Hepatocyte (in vitro differentiated cells): Measurements from ENCODE around the gene HCN1. TPM values are rescaled to one million over a fixed set of nuclear protein-coding genes. Genes with fewer than 3 reads are reported as not detected.
"Not testable (repeated sequence)": the region's sequence is repeated elsewhere in the genome, so short reads cannot be mapped to it uniquely, and the experiment has no call there.

Experiments
- DNase-seq: peaks from one replicate; pipeline ENCODE4 v3.0.0-alpha.2; 2016; ENCODE audit warnings: low spot score
- H2AFZ ChIP-seq: fragments of 200-600 bp; sonication (generic); 2 replicates; pipeline ENCODE4 v1.6.0; 2016; ENCODE audit warnings: antibody characterized with exemption, mild to moderate bottlenecking
- H3K27ac ChIP-seq: fragments of 200-600 bp; sonication (generic); 2 replicates; pipeline ENCODE4 v1.5.1; 2016; ENCODE audit warnings: mild to moderate bottlenecking
- H3K27me3 ChIP-seq: fragments of 200-600 bp; sonication (generic); 2 replicates; pipeline ENCODE4 v1.6.1; 2016
- H3K36me3 ChIP-seq: fragments of 200-600 bp; sonication (generic); replicated peaks from 2 replicates; pipeline ENCODE4 v1.5.1; 2016; ENCODE audit warnings: low read depth; ENCODE audit not compliant: insufficient read depth
- H3K4me1 ChIP-seq: fragments of 200-600 bp; sonication (generic); 2 replicates; pipeline ENCODE4 v1.5.1; 2016; ENCODE audit warnings: mild to moderate bottlenecking, moderate library complexity; ENCODE audit not compliant: insufficient read depth
- H3K4me2 ChIP-seq: fragments of 200-600 bp; sonication (generic); 2 replicates; pipeline ENCODE4 v1.6.0; 2016
- H3K4me3 ChIP-seq: fragments of 200-600 bp; sonication (generic); 2 replicates; pipeline ENCODE4 v1.5.1; 2016; ENCODE audit warnings: mild to moderate bottlenecking
- H3K79me2 ChIP-seq: fragments of 200-600 bp; sonication (generic); 2 replicates; pipeline ENCODE4 v1.6.0; 2017; ENCODE audit warnings: mild to moderate bottlenecking
- H3K9me2 ChIP-seq: fragments of 200-600 bp; sonication (generic); replicated peaks from 2 replicates; pipeline ENCODE4 v1.6.0; 2017; ENCODE audit warnings: mild to moderate bottlenecking; ENCODE audit not compliant: insufficient read depth
- H3K9me3 ChIP-seq: fragments of 200-600 bp; sonication (generic); 2 replicates; pipeline ENCODE4 v1.5.1; 2016; ENCODE audit warnings: low read depth, mild to moderate bottlenecking
- H4K20me1 ChIP-seq: fragments of 200-600 bp; sonication (generic); 2 replicates; pipeline ENCODE4 v1.6.0; 2016; ENCODE audit warnings: mild to moderate bottlenecking; ENCODE audit not compliant: insufficient read depth, poor library complexity, severe bottlenecking
- EZH2 ChIP-seq: fragments of 200-600 bp; sonication (generic); IDR thresholded peaks from 2 replicates; pipeline ENCODE4 v1.6.1; 2016; ENCODE audit warnings: antibody characterized with exemption, mild to moderate bottlenecking, borderline replicate concordance
- EZH2phosphoT487 ChIP-seq: fragments of 200-600 bp; sonication (generic); IDR thresholded peaks from one replicate; pipeline ENCODE4 v1.6.1; 2018; ENCODE audit warnings: antibody characterized with exemption, mild to moderate bottlenecking, low read depth, moderate library complexity; ENCODE audit not compliant: unreplicated experiment, severe bottlenecking
- WGBS: methylation state at CpG from one replicate; pipeline ENCODE4 v1.1.6; 2016; ENCODE audit warnings: low lambda C conversion rate; ENCODE audit errors: missing lambda C conversion rate; 5-methylcytosine and 5-hydroxymethylcytosine counted together
- polyA plus RNA-seq: library from polyadenylated mRNA; unstranded; fragments of >200 nt; fragmentation: Nextera tagmentation; extraction: Ambion mirVana; gene quantifications from 2 replicates; pipeline ENCODE4 v1.2.1, GENCODE V29; 2016
- total RNA-seq: library from RNA; depleted of rRNA; stranded (reverse); fragments of >200 nt; gene quantifications from 2 replicates; pipeline ENCODE4 v1.2.3, GENCODE V29; 2014
- TF ChIP-seq, protein P1 (sequence below): fragments of 200-600 bp; sonication (generic); IDR thresholded peaks from 2 replicates; pipeline ENCODE4 v1.5.1; 2016; ENCODE audit warnings: antibody characterized with exemption, mild to moderate bottlenecking; ENCODE audit not compliant: poor library complexity

HCN1 gene
- total and polyA plus RNA-seq, 2 experiments from 2014 or later: 0.57 TPM; not detected in 1

- DNase-seq: no peak
- 94% methylated on average over 2 of the region's 2 CpGs for WGBS
- no peak overlapping the region for H3K27ac ChIP-seq
- no peaks in the 10 kb centered on the region for H3K9me2 ChIP-seq
- H3K79me2 ChIP-seq: no peaks in the 10 kb centered on the region
- no peaks in the 10 kb centered on the region for H3K27me3 ChIP-seq
- TF ChIP-seq EZH2phosphoT487 (no peak), EZH2 (no peak)
- TF ChIP-seq, protein P1, sequence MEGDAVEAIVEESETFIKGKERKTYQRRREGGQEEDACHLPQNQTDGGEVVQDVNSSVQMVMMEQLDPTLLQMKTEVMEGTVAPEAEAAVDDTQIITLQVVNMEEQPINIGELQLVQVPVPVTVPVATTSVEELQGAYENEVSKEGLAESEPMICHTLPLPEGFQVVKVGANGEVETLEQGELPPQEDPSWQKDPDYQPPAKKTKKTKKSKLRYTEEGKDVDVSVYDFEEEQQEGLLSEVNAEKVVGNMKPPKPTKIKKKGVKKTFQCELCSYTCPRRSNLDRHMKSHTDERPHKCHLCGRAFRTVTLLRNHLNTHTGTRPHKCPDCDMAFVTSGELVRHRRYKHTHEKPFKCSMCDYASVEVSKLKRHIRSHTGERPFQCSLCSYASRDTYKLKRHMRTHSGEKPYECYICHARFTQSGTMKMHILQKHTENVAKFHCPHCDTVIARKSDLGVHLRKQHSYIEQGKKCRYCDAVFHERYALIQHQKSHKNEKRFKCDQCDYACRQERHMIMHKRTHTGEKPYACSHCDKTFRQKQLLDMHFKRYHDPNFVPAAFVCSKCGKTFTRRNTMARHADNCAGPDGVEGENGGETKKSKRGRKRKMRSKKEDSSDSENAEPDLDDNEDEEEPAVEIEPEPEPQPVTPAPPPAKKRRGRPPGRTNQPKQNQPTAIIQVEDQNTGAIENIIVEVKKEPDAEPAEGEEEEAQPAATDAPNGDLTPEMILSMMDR: no peak
- H3K9me3 ChIP-seq: no peaks in the 10 kb centered on the region
- no peaks in the 10 kb centered on the region for H3K36me3 ChIP-seq
- no peak overlapping the region for H2AFZ ChIP-seq
- no peaks in the 10 kb centered on the region for H4K20me1 ChIP-seq
- no peaks in the 10 kb centered on the region for H3K4me1 ChIP-seq
- H3K4me2 ChIP-seq: no peak overlapping the region
- H3K4me3 ChIP-seq: no peak overlapping the region
Observed at GRCh38 chr5:45509371-45509770, 186.8 kb downstream of the HCN1 start.

DNA sequence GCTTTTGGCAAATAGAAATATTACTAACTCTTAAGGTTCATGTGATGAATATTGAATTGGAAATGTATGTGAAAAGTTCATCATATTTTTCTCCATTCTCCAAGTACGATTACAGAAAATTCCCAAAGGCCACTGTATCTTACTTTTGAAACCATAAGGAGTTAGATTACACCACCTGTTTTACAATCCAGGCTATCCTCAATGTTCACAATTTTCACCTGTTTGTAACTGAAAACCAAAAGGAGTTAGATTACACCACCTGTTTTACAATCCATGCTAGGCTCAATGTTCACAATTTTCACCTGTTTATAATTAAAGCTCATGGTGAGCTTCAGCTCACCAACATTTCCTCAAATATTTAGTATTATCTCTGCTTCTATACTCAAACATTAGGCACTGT is 188.0 kb downstream of the HCN1 start:
- H3K4me3 ChIP-seq: no peak overlapping the region
- no peak overlapping the region for H3K4me2 ChIP-seq
- no peaks in the 10 kb centered on the region for H3K9me3 ChIP-seq
- no peaks in the 10 kb centered on the region for H4K20me1 ChIP-seq
- no peaks in the 10 kb centered on the region for H3K4me1 ChIP-seq
- DNase-seq: no peak
- TF ChIP-seq EZH2phosphoT487 (no peak), EZH2 (no peak)
- TF ChIP-seq, protein P1: no peak
- 83% methylated on average over 1 of the region's 1 CpG for WGBS
- no peak overlapping the region for H3K27ac ChIP-seq
- no peak overlapping the region for H2AFZ ChIP-seq
- H3K9me2 ChIP-seq: no peaks in the 10 kb centered on the region
- no peaks in the 10 kb centered on the region for H3K36me3 ChIP-seq
- H3K79me2 ChIP-seq: no peaks in the 10 kb centered on the region
- no peaks in the 10 kb centered on the region for H3K27me3 ChIP-seq

DNA sequence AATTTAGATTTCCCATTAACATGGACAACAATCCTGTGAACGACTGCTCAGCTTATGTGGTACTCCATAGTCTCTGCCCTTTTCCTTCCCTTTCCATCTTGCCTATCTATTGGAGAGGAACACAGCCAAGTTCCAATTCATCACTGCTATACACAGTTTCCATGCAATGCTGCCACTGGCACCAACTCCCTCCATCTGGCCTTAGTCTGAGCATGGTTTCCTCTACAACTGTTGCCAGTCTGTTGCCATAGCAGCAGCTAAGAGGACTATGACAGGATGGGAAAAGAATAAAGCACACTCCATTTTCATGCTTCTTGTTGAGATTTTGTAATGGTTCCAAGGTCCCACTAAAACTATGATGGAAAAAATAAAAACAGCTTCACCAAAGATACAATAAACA is 189.0 kb downstream of the HCN1 start:
- H3K36me3 ChIP-seq: no peaks in the 10 kb centered on the region
- no peaks in the 10 kb centered on the region for H4K20me1 ChIP-seq
- DNase-seq: peak; percentile 10
- H3K79me2 ChIP-seq: no peaks in the 10 kb centered on the region
- H3K4me1 ChIP-seq: no peaks in the 10 kb centered on the region
- TF ChIP-seq EZH2 (no peak), EZH2phosphoT487 (no peak)
- TF ChIP-seq, protein P1: no peak
- no peak overlapping the region for H2AFZ ChIP-seq
- WGBS: 81% methylated on average over 1 of the region's 1 CpG
- H3K4me3 ChIP-seq: no peak overlapping the region
- no peak overlapping the region for H3K27ac ChIP-seq
- no peaks in the 10 kb centered on the region for H3K9me3 ChIP-seq
- H3K27me3 ChIP-seq: no peaks in the 10 kb centered on the region
- no peaks in the 10 kb centered on the region for H3K9me2 ChIP-seq
- no peak overlapping the region for H3K4me2 ChIP-seq

DNA sequence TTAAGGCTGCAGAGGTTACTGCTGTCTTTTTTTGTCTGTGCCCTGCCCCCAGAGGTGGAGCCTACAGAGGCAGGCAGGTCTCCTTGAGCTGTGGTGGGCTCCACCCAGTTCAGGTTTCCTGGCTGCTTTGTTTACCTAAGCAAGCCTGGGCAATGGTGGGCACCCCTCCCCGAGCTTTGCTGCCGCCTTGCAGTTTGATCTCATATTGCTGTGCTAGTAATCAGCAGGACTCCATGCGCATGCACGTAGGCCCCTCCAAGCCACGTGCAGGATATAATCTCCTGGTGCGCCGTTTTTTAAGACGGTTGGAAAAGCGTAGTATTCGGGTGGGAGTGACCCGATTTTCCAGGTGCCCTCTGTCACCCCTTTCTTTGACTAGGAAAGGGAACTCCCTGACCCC is 197.2 kb downstream of the HCN1 start:
- H4K20me1 ChIP-seq, H3K27me3 ChIP-seq, H3K27ac ChIP-seq, H3K79me2 ChIP-seq, H3K9me3 ChIP-seq, H3K9me2 ChIP-seq, H3K4me1 ChIP-seq, H3K4me3 ChIP-seq, H3K36me3 ChIP-seq, H2AFZ ChIP-seq, H3K4me2 ChIP-seq, DNase-seq: not testable (repeated sequence)
- WGBS: 94% methylated on average over 11 of the region's 11 CpGs
